ENCODE data around the gene EPHA3. TPM values are rescaled to one million over a fixed set of nuclear protein-coding genes. Genes with fewer than 3 reads are reported as not detected.

Gene EPHA3
- total and polyA plus RNA-seq, 10 of the 15 experiments (the other 5 are each of a cell fraction or from before 2014, with no cell fraction given) = 0.03 to 39.0 (median 0.07) TPM; not detected in 4

- TF ChIP-seq, protein P1, sequence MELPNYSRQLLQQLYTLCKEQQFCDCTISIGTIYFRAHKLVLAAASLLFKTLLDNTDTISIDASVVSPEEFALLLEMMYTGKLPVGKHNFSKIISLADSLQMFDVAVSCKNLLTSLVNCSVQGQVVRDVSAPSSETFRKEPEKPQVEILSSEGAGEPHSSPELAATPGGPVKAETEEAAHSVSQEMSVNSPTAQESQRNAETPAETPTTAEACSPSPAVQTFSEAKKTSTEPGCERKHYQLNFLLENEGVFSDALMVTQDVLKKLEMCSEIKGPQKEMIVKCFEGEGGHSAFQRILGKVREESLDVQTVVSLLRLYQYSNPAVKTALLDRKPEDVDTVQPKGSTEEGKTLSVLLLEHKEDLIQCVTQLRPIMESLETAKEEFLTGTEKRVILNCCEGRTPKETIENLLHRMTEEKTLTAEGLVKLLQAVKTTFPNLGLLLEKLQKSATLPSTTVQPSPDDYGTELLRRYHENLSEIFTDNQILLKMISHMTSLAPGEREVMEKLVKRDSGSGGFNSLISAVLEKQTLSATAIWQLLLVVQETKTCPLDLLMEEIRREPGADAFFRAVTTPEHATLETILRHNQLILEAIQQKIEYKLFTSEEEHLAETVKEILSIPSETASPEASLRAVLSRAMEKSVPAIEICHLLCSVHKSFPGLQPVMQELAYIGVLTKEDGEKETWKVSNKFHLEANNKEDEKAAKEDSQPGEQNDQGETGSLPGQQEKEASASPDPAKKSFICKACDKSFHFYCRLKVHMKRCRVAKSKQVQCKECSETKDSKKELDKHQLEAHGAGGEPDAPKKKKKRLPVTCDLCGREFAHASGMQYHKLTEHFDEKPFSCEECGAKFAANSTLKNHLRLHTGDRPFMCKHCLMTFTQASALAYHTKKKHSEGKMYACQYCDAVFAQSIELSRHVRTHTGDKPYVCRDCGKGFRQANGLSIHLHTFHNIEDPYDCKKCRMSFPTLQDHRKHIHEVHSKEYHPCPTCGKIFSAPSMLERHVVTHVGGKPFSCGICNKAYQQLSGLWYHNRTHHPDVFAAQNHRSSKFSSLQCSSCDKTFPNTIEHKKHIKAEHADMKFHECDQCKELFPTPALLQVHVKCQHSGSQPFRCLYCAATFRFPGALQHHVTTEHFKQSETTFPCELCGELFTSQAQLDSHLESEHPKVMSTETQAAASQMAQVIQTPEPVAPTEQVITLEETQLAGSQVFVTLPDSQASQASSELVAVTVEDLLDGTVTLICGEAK (IDR thresholded peaks at IDR 0.05; ENCODE audit: borderline replicate concordance) = no peak
- TF ChIP-seq, protein P2, sequence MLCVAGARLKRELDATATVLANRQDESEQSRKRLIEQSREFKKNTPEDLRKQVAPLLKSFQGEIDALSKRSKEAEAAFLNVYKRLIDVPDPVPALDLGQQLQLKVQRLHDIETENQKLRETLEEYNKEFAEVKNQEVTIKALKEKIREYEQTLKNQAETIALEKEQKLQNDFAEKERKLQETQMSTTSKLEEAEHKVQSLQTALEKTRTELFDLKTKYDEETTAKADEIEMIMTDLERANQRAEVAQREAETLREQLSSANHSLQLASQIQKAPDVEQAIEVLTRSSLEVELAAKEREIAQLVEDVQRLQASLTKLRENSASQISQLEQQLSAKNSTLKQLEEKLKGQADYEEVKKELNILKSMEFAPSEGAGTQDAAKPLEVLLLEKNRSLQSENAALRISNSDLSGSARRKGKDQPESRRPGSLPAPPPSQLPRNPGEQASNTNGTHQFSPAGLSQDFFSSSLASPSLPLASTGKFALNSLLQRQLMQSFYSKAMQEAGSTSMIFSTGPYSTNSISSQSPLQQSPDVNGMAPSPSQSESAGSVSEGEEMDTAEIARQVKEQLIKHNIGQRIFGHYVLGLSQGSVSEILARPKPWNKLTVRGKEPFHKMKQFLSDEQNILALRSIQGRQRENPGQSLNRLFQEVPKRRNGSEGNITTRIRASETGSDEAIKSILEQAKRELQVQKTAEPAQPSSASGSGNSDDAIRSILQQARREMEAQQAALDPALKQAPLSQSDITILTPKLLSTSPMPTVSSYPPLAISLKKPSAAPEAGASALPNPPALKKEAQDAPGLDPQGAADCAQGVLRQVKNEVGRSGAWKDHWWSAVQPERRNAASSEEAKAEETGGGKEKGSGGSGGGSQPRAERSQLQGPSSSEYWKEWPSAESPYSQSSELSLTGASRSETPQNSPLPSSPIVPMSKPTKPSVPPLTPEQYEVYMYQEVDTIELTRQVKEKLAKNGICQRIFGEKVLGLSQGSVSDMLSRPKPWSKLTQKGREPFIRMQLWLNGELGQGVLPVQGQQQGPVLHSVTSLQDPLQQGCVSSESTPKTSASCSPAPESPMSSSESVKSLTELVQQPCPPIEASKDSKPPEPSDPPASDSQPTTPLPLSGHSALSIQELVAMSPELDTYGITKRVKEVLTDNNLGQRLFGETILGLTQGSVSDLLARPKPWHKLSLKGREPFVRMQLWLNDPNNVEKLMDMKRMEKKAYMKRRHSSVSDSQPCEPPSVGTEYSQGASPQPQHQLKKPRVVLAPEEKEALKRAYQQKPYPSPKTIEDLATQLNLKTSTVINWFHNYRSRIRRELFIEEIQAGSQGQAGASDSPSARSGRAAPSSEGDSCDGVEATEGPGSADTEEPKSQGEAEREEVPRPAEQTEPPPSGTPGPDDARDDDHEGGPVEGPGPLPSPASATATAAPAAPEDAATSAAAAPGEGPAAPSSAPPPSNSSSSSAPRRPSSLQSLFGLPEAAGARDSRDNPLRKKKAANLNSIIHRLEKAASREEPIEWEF (IDR thresholded peaks at IDR 0.05; ENCODE audit: insufficient replicate concordance, low read depth, low read length) = no peak
- TF ChIP-seq E4F1 (IDR thresholded peaks at IDR 0.05; ENCODE audit: borderline replicate concordance, partially characterized antibody) (no peak), PML (IDR thresholded peaks at IDR 0.05; ENCODE audit: low read length) (no peak), TAF1 (IDR thresholded peaks at IDR 0.05; ENCODE audit: borderline replicate concordance, low read depth, low read length) (no peak)
- TF ChIP-seq, protein P3, sequence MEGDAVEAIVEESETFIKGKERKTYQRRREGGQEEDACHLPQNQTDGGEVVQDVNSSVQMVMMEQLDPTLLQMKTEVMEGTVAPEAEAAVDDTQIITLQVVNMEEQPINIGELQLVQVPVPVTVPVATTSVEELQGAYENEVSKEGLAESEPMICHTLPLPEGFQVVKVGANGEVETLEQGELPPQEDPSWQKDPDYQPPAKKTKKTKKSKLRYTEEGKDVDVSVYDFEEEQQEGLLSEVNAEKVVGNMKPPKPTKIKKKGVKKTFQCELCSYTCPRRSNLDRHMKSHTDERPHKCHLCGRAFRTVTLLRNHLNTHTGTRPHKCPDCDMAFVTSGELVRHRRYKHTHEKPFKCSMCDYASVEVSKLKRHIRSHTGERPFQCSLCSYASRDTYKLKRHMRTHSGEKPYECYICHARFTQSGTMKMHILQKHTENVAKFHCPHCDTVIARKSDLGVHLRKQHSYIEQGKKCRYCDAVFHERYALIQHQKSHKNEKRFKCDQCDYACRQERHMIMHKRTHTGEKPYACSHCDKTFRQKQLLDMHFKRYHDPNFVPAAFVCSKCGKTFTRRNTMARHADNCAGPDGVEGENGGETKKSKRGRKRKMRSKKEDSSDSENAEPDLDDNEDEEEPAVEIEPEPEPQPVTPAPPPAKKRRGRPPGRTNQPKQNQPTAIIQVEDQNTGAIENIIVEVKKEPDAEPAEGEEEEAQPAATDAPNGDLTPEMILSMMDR (IDR thresholded peaks at IDR 0.05 in 2 of 3, conservative IDR thresholded peaks at IDR 0.05 in 1 of 3; ENCODE audit: control insufficient read depth in 2 of 3, extremely low read depth in 1 of 3, insufficient read depth in 1 of 3, low read depth in 3 of 3, low read length in 3 of 3) = no peak
- TF ChIP-seq, protein P4, sequence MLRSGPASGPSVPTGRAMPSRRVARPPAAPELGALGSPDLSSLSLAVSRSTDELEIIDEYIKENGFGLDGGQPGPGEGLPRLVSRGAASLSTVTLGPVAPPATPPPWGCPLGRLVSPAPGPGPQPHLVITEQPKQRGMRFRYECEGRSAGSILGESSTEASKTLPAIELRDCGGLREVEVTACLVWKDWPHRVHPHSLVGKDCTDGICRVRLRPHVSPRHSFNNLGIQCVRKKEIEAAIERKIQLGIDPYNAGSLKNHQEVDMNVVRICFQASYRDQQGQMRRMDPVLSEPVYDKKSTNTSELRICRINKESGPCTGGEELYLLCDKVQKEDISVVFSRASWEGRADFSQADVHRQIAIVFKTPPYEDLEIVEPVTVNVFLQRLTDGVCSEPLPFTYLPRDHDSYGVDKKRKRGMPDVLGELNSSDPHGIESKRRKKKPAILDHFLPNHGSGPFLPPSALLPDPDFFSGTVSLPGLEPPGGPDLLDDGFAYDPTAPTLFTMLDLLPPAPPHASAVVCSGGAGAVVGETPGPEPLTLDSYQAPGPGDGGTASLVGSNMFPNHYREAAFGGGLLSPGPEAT (IDR thresholded peaks at IDR 0.05; ENCODE audit: low read depth) = no peak
Observed at GRCh38 chr3:89503891-89504391, 396.5 kb downstream of the EPHA3 start (continued).

Data from GM12878 (cell line).